HG02588 (cell line): Measurements from ENCODE around the gene IL17RD.

Source experiments
- ATAC-seq: cut with Tn5 transposase; IDR thresholded peaks from one replicate; pipeline ENCODE4 v1.9.1; 2021; ENCODE audit warnings: mild to moderate bottlenecking, moderate library complexity; ENCODE audit not compliant: unreplicated experiment

Gene IL17RD

DNA sequence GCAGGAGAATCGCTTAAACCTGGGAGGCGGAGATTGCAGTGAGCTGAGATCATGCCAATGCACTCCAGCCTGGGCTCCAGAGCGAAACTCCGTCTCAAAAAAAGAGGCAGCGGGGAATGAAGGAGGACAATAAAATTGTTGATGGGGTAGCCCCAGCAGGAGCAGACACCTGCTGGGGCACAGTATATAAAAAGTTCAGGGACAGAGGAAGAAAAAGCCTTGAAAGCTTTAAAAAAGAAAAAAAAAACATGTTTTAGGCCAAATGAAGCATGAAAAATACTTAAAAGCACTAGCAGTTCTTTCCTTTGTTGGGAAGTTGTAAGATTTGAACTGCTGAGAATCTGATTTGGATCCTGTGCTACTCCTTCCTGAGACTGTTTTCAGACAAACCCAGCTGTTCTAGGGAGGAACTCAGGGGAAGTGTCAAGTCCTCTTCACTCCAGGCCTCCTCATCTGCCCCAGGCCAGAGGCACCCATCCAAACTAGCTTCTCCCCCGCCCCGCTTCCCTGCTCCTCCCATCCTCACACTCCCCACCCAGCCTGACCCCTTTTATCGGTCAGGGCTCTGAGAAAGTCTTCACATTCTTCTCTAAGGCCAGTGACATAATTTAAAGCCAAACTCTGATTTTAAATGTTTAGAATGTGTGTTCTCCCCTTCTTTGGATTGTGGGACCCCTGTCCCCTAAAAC lies 4.9 kb downstream of the IL17RD start:
- no peak for ATAC-seq

DNA sequence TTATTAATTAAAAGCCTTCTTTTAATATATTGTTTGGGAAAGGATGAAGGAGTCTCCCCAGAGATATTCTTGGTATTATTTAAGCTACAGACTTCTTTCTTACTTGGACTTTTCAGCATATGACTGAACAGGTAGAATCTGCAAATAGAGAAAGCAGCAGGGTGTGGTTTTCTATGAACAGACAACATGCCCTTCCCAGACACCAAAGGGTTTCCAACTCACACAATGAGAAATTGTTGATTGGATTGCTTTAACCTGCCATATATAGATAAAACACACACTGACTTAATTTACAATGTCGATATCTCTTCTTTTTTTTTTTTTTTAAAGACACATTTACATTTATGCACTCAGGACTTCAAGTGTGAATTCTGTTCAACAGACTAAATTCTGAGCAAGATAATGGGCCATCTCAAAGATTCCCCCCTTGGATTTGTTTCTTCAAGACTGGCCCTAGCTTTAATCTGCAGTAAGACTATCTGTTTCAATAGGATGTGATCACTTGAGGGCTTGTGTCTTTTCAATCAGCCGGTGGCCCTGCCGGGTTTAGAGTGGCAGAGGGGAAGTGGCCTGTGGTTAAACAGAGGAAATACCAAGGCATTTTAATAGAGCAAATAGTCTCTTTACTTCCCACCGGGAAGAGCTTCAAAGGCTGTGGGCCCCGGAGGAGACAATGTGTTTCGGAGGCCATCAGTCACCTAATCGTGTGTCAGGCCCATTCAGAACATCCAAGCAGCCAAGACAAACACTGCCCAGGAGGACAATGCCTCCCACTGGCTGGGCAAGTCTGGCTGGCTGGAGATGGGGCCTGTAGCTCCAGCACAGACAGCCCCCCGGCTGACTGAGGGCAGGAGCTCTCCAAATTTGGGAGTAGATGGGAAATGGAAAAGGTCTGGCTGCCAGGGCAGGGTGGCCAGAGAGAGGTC lies 6.1 kb downstream of the IL17RD start:
- no peak for ATAC-seq

DNA sequence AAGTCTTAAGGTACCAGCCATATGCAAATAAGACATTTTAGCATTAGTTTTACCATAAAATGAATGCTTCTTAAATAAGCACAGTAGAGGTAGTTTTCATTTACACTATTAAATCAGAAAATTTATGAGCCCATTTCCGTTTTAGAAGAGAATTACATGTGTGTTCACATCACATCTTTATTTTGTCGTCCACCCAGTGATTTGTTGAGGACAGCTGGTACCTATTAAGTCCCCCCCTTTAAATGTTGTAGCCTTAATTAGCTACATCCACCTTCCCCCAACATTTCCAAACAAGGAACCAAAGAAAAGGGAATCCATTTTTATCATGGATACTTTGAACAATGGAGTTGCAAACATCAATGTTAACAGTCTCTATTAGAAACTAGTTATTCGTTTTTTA lies 6.8 kb downstream of the IL17RD start:
- no peak for ATAC-seq

DNA sequence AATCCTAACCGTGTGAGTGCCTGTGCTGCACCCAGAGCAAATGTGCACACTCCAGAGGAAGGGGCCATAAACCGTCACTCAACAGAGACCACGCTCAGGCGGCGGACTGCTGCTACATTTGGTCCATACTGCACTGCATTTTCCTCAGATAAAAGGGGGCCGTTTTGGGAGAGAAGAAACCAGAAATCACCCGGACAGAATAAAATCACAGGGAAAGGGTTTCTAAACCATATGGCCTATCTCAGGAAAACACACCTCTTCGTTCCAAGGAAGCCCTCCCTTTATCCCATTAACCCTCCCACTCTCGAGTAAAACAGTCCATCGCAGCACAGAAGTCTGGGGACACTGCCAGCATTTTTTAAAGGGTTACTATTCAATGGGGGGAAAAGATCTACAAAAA lies 7.6 kb downstream of the IL17RD start:
- no peak for ATAC-seq

DNA sequence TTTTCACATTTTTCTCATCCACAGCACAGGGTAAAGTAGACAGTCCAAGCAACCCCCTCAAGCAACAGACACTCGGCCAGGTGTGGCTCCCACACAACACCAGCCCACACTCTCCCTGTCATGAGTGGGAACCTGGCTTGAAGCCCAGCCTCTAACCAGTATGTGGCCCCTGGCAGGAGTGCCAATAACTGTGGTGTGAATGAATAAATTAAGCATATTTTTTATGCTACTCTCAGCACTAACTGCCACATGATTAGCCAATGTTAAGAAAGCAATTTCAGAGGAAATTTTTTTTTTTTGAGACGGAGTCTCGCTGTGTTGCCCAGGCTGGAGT lies 9.9 kb downstream of the IL17RD start:
- no peak for ATAC-seq

DNA sequence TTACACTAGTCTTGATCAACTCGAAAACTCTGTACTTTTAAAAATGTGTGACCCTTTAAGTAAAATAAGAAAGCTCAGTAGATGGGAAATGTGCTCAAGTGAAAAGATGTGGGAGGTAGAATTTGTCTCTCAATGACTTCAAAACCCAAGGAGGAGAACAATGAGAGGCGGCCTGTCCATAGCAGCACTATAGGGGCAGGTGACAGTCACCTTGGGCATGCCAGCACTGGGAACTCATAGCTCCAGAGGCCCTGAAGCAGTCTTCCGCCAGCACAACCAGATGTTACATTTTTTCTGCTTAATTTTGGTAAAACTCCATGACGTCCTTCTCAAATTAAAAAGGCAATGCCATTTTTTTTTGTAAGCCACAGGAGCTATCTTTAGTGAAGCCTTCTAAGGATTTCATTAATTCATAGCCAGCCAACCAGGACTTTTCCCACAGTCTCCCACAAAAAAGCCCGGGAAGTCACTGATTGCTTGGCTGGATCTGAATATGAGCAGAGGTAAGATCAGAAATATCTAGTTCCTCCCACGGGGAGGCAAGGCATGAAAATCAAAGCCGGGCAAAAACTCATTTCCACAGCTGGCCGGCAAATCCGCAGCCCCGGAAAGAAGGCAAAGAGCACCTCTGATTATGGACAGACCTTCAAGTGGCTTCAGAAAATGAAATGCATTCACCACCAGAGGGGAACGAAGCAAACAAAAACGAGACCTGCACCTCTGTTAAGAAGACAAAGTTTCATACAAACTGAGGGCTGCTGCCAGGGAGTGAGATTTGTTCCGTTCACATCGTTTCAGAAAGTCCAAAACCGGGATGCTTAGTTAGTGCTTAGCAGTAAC lies 10.5 kb downstream of the IL17RD start:
- no peak for ATAC-seq

DNA sequence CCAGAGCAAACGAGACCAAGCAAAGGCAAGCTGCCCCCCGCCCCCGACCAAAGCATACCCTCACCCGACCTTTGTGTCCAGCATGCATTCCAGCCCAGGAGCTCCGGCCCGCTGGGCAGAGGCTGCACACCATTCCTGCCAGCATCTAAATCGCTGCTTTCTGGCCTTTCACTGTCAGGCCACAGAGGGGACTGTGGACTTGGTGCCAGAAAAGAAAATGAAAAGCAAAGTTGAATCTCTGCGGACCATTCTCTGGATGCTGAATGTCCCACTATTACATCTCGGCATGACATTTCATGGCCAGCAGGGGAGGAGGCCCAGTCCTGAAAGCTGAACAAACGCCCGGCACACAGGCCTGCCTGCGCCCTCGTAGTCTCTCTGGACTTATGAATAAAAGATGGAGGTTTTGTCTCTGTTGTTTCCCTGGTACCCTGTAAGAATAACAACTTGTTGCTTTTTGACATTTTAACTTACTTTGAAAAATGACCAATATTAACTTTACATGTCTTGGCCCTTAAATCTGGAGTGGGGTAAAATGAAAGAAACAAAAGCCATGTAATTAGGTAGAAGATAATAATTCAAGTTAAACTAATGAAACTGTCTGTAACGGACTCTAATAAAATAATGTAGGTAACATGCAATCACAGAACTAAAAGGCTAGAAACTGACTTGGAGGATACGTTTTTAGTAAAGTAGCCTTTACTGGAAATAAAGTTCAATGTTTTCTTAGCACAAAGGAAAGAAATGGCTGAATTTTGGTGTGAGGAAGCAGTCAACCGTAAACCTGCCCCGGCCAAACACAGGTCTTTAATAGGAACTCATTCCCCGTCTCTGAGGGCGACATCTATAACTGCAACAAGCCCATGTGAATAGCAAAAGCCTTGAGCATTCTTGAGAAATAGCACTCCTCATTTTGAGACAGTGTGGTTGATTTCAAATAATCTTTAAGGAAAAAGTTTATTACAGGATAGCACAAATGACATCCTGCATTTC lies 12.7 kb downstream of the IL17RD start:
- ATAC-seq, result no peak

DNA sequence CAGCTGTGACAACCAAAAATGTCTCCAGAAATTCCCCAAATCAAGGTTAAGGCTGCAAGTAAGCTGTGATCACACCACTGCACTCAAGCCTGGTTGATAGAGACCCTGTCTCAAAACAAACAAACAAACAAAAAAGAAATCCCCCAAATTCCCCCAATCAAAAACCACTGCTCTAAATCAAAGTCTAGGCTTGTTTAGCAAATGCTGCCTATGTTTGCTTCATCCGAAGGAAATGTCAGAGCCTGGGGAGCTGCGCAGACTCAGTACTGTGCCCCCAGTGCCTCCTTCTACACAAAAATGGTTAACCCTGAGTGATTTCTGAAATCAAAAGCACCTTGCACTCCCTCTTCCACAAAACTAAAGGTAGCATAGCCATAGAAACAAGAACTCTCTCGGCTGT lies 13.4 kb downstream of the IL17RD start:
- no peak for ATAC-seq

DNA sequence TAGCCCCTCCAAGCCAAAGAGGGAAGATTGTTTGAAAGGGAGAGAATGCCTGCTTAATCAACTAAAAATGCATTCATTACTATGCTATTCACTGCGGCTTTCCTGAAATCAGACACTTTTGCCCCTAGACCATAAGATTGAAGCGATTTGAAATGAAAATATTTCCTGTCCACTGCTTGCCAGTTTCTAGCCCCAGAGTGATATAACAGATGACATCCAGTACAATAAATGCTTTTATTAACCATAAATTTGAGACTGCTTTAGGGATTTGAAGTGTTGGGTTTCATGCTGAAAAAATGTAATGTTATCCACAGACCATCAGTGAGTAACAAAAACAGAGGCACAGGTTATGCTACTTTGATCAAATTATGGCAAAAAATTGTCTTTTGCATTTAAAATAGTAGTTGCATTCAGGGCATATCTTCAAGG lies 14.1 kb downstream of the IL17RD start:
- ATAC-seq, result no peak

DNA sequence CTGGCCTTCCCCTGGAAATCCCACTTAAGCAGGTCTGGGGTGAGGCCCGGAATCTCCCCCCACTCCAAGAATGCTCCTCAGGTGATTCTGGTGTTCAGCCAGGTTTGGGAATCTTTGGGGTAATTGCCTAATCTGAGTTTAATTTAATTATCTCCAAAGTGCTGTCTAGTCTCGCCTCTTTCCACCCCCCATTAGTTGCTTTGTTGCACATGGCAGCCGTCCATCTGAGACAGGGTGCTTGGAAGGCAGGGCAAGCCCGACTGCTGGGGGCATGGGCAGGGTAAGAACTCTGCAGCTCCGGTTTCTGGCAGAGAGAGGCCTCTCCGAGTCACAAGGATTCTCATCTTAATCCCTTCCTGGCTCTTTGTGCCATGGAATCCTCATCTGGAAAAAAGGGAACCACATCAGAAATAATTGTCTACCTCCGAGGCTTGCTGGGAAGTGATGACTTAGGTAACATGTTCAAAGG lies 15.0 kb downstream of the IL17RD start:
- ATAC-seq, result no peak

DNA sequence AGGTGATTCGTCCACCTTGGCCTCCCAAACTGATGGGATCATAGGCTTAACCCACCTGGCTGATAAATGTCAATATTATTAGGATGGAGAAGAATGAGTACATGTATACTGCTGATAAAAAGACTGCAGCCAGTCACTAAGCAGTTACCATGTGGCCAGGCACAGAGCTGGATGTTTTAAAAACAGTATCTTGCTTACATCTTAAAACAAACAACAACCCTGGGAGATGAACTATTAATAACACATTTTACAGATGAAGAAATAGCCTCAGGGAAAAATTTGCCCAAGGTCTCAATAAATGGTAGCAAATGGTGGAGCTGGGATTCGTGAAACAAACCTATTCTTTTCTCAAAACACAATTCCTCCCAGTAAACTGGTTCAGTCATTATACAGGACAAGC lies 18.1 kb downstream of the IL17RD start:
- no peak for ATAC-seq

DNA sequence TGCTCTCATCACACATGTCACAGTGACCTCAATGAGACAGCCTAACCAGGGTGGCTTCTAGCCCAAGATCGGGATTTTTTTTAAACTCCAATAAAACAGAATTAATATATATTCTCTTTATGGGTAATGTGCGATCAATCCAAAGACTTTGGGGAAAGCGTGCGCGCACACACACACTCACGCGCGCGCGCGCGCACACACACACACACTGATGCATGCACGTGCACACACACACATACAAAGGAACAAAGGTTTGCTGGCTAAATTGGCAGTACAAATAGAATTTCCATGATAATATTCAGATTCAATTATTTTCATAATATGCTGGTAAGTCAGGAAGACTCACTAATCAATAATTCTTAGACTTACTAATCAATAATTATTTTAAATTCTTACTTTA lies 19.3 kb downstream of the IL17RD start:
- no peak for ATAC-seq

DNA sequence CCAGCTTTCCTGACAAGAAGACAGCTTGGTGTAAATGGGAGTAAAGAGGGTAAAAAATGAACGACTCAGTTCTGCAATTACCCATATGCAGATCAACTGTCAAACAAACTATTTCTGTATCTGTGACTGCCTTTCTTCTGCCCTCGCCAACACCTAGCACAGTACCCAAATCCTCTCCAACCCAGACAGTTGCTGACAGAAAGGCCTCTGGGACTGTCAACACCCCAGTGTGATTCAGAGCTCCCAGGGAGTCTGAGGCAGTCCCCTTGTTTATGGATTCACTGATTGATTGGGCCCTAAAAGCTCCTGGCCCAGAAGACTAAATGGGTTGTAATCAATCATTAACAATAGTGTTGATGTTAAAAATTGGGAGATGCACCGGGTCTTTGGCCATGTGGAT lies 20.2 kb downstream of the IL17RD start:
- no peak for ATAC-seq

DNA sequence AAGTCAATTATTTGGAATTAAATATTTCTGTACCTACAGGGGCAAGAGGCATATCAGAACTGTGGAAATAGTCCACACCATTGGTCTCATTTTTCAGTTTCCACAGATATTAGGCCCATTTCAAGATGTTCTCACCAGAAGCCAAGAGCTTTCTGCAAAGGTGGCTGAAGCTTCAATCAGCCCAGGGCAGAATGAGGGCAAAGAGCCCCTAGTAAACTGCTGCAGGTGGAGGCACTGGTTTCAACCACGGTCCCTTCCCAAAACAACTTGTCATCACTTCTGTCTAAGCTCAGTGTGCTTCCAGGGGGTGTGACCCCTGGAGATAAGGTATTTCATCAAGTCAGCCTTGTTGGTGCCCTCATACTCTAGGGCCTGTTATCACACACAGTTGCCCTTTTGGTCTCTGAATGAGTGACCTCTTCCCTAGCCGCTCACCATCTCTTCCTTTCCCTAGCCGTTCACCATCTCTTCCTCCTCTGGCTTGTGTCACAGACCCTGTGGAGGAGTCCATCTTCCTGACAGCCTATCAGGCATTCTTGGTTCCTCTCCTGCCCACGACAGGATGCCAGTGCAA lies 21.2 kb downstream of the IL17RD start:
- ATAC-seq, result no peak

DNA sequence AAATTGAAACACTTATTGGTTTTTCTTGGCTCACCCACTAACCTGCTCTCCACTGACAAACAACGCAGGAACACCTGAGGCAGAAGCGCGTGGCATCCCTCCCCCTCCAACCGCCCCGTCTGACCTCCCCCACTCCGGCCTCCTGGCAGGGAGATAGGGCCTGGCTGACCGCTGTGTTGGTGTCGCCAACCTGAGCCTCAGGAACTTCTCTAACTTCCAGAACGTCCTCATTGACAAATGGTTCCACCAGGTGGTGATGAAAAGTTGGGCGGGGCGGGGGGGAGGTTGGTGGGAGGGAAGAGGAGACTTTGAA lies 22.8 kb downstream of the IL17RD start:
- ATAC-seq, result no peak

DNA sequence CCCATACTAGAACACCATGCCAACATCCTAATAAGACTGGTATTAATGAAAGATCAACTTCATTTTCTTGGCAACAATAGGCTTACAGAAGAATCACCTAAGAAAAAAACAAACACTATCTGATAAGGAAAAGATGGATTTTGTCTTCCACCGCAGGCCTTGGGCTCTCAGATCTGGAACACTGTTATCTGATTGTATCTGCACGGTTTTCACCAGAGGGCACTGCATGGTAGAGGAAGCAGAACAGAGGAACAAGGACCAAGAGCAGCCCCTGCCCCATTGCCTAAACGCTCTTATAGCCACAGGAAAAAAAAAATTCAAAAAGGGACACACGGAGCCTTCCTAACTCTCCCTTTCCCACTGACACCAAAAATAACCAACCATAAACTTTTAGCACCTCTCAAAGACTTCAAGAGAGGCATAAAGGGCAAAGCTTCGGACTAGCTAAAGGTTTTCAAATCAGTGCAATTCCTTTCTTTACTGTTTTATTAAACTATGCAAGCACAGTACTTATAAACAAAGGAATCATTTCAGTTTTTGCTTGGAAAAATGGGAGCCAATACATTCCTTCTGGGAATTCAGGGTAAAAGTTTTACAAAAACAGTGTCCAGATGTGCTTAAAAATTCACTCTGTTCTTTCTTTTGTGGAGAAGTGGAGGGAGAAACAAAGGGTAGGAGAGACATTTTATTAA lies 23.3 kb downstream of the IL17RD start:
- no peak for ATAC-seq

DNA sequence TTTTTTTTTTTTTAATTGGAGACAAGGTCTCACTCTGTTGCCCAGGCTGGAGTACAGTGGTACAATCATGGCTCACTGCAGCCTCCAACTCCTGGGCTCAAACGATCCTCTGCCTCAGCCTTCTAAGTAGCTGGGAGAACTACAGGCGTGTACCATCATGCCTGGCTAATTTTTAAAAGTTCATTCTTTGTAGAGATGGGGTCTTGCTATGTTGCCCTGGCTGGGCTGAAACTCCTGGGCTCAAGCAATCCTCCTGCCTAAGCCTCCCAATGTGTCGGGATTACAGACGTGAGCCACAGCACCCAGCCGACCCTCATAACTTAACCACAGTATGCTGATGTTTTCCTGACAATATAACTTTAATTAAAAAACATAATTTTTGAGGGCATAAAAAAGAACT lies 24.3 kb downstream of the IL17RD start:
- no peak for ATAC-seq

DNA sequence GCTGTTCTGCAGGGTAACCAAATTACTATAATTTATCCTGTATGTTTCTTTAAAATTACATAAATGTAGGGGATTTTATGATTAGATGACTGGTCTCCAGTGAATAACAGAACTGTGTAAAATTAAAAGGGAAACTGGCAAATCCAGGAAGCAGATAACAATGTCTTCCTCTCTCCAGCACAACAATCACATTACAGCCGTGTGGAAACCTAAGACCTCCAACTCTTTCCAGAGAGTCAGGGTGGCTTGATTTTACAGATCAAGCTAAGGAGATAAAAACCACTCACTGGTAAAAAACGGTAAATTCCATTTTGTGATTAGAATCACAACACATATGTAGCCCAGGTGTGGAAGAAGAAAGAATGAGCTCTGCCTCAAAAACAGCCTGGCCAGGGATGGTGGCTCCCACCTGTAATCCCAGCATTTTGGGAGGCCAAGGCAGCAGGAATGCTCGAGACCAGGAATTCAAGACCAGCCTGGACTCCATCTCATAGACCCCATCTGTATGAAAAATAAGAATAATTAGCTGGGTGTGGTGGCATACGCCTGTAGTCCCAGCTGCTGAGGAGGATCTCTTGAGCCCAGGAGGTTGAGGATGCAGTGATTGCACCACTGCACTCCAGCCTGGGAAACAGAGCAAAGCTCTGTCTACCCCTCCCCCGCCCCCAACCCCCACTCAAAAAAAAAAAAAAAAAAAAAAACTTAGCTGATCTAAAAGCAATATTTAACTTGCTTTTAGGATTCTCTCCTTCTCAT lies 29.0 kb downstream of the IL17RD start:
- ATAC-seq, result no peak

DNA sequence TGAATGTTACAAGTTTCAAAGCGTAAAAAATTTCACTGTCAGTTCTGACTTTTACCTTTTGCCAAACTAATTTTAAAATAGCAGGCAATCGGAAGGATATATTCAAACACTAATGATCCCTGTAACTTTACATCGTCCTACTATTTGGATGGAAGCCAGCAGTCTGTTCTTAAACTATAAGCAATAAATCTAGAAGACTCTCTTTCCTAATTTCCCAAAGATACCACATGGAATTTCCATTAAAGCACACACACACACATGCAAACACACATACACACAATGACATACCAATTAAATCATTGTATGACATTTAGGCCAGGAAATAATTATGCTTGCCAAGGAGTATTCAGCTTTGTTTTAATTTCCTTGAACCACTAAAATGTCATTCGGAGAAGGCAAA lies 32.0 kb downstream of the IL17RD start:
- ATAC-seq, result no peak
